Gastroesophageal sphincter (tissue), 3 donors: ENCODE measurements around the gene DYRK3.

Experiments
- EP300 ChIP-seq: sonication (generic); formaldehyde crosslinking; IDR thresholded peaks from one replicate; pipeline ENCODE4 v1.6.1; 2017; ENCODE audit warnings: antibody characterized with exemption, mild to moderate bottlenecking
- POLR2A ChIP-seq, 2 donors: fragments of 450-650 bp; IDR thresholded peaks; one replicate each; pipeline ENCODE4 v1.6.1; 2017; ENCODE audit warnings: antibody characterized with exemption in 2 of 2, mild to moderate bottlenecking in 2 of 2, moderate library complexity in 1 of 2
- TF ChIP-seq, protein P1 (sequence below), 4 experiments: fragments of 200-600 bp in 2 of 4; fragments of 450-650 bp in 2 of 4; sonication (generic) in 1 of 4; IDR thresholded peaks; one replicate each; pipeline ENCODE4 v1.5.1; 2017 to 2019; ENCODE audit warnings: antibody characterized with exemption in 4 of 4, mild to moderate bottlenecking in 2 of 4, moderate library complexity in 2 of 4

DNA sequence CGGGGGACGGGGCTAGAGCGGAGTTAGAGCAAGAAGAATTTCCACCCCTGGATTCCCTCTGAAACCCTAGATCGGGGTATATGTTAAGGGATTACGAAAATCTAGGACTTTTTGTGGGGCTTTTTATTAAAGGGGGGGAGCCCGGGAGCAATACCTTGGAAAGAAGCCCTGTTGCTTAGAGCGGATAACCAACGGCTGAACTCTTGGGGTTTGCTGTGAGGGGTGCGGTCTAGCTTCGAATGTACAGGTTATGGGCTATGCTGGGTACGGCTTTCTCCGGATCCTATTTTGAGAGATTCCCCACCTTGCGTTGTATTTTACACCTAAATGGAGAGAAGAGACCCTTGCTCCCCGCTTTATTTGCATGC is 626 bp downstream of the DYRK3 start:
- TF ChIP-seq, protein P1, sequence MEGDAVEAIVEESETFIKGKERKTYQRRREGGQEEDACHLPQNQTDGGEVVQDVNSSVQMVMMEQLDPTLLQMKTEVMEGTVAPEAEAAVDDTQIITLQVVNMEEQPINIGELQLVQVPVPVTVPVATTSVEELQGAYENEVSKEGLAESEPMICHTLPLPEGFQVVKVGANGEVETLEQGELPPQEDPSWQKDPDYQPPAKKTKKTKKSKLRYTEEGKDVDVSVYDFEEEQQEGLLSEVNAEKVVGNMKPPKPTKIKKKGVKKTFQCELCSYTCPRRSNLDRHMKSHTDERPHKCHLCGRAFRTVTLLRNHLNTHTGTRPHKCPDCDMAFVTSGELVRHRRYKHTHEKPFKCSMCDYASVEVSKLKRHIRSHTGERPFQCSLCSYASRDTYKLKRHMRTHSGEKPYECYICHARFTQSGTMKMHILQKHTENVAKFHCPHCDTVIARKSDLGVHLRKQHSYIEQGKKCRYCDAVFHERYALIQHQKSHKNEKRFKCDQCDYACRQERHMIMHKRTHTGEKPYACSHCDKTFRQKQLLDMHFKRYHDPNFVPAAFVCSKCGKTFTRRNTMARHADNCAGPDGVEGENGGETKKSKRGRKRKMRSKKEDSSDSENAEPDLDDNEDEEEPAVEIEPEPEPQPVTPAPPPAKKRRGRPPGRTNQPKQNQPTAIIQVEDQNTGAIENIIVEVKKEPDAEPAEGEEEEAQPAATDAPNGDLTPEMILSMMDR (IDR thresholded peaks at IDR 0.05) = no peak
- TF ChIP-seq POLR2A (IDR thresholded peaks at IDR 0.05) (no peak), EP300 (no peak)
